HG02623 (cell line): ENCODE data around the gene HOXB9.

Experiments used
- ATAC-seq: cut with Tn5 transposase; IDR thresholded peaks from one replicate; pipeline ENCODE4 v1.9.1; 2021; ENCODE audit warnings: moderate library complexity; ENCODE audit not compliant: unreplicated experiment

The HOXB9 gene

DNA sequence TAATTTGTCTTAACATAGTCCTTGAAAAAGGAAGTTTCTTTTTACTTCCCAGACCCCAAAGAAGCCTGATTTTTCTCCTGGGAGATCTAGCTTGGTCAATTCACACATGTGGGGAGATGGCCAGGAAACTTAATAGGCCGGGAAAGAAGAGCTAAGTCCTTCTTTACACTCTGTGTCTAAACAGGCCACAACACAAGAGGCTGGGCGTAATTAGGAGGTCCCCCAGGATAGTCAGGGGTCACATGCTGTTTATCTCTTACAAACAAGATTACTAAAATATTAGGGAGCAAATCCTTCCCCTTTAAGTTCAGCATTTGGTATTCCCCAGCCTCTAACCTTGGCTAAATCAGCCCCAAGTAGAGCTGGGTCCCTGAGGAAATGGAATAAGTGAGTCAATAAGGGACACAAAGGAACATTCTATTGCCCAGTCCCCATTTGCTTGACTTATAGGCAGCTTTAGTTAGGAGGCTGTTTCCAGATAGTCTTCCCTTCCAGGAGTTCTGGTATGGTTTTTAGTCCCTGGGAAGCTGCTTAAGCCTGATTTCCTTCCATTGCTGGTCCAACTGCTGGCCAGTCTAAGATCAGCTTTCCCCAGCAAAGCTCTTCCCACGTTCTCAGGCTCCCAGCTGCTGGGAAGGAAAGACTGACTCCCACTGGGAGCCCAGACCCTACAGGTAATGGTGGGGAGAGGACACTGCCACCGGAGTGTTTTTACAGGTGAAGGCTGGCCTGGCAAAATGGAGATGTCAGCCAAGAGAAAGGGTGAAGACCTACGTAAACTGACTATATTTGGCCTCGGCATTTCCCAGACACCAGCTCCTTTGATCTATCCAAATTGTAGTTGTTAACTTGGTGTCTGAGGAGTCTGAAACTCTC lies 14.1 kb upstream of the HOXB9 start:
- ATAC-seq = no peak

DNA sequence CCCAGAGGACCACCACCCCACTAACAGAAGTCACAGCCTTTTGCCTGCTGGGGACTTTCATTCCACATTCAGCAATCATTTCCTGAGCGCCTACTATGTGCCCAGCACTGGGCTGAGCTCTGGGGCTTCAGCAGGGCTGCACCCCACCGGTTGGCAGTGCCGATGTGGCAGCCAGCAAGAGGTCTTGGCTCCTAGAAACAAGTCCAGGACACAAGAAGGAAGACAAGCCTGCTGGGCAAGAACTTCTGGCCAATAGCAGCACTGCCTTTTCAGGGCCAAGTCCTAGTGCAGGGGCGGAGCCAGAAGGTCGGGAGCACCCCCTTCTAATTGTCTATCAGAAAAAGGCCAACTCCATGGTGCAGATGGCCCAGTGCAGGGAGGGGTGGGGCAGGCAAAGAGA lies 13.0 kb upstream of the HOXB9 start:
- no peak for ATAC-seq

DNA sequence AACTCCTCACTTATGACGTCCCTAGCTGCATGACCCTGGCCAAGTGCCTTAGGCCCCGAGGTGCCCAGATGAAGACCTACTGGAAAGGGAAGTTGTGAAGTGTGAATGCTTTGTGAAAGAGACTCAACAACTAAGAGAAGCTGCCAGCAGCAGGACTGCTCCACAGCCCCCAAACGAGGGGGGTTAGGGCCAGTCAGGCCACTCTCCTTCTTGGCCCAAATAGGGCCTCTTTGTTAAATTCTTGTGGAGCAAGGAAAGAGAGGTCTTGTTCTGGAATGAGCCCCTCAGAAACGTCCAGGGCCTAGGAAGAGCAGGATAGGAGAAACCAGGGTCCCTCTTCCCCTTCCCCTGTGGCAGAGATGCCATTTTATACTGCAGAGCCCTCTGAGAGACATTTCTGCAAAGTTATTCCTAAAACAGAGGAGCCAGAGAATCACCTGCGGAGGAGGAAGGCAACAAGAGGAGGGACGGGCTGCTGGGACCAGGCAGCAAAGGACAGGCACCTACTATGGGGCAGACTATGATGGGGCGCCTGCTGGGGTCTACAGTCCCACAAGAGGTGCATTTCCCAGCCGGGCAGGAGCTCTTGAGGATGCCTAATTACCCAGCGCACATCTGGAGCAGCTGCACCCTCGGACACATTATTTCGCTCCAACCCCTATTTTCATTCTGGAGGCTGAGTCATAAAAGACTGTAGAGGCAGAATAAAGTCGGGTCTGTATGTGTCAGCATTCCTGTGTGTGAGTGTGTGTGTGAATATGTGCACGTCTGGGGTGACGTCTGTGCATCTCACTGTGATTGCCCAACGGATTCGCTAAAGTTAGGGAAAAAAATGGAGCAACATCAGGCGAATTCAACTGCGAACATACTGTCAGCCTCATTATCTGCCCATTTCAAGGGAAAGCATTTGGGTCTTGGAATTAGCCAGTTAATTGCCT lies 11.4 kb upstream of the HOXB9 start:
- no peak for ATAC-seq

DNA sequence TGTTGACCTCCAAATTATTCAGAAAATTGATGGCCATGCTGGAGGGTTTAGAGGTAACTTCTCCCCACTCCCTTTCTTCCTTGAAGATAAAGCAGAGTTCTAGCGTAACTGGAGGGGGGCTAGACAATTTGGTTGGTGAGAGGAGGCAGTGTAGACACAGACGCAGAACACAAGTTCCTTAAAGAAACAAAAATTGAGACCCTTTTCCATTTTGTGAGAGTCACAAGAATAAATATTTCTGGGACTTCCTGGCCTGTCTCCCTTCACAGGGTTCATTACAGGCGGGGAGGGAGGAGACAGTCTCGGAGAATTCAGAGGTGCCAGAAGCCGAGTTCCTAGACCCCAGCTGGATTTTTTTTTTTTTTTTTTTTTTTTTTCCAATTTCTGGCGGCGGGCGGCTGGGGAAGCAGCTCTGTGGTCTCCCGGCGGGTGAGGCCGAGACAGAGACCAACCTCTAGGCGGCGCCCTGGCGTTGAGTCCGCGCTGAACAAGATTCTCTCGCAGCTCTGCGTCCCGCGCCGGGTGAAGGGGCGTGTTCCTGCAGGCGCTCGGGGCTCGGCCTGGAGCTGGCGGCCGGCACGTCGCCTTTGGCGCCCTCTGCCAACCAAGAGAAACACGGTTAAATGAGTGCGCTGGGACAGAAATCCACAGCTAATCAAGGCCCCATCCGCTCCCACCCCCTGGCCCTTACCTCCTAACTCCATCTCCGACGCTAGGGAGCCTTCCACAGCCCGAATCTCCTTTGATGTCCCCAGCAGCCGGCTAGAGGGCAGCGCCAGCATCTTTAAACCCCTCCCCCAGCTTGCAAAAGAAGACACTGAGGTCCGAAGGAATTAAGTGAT lies 10.2 kb upstream of the HOXB9 start:
- no peak for ATAC-seq

DNA sequence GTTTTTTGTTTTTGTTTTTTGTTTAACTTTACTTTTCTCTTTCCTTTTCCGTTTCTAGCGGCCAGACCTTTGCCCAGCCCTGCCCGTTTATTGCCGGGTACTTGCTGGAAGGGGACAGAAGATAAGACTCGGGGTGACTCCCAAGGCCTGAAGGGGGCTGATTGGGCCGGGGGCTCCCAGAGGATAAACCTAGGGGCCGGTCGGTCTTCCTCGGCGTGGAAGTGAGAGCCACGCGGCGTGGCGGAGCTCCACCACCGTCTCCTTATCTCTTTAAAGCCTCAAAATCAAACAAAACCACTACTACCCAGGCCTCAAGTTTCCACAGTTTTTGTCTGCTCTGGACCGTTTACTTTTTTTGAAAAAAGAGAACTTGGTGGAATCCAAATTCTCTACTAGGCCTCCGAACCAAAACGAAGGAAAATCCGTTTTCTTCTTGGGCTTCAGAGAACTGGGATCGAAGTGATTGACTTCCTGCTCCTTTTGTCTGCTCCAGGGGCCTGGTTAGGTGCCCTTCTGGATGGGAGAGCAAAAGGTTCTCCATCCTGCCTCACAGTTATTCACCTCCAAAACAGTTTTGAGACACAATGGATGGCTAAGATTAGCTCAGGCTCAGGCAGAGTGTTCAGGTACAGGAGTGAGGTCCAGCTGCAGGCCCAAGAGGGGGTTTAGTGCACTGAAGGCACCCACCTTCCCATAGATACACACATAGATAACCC lies 8.5 kb upstream of the HOXB9 start:
- ATAC-seq = no peak

DNA sequence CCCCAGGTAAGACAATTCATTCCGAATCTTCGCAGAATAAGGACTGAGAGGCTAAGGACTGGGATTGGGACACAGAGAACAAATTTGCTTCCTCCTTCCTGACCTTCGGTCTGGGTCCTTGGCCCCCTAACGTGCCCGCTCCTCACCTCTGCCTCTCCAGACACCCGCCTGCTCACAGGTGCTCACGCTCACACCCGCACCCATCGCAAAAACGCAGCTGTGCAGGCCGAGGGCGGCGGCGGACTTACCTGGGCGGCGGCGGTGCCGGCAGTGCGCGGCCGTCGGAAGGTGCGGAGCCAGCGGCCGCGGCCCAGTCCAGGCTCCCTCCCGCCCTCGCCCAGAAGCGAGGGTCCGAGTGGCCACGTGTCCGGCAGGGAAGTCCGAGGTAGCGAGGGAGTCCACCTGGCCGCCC lies 7.1 kb upstream of the HOXB9 start:
- no peak for ATAC-seq

DNA sequence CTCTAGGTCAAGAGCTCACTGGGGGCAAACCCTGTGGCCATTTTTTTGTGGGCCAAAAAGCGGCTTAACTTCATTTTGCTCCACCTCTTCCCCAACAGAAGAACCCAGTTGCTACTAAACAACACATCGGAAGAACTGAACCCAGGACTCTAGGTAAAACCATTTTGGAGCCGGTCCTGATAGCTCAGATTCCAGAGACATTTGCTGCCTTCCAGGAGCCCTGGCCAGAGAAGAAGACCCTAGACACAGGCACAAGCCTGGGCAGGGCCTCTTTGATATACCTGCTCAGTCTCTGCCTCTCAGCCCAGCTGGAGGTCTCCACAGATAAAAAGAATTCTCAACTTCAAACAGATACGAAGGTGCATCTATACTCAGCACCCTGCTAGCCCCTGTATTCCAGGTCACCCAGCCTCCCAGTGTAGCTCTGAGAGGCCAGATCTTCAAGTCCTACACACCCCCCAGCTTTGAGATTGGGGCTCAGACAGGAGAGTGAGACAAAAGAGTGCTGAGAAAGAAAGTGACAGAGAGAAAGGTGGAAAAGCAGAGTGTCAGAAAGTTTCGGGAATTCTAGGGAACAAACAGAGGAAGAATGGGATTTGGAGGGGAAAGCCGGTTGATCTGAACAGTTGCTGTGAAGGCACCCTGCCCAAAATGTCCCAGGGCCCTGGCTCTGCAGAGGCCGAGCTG lies 6.6 kb upstream of the HOXB9 start:
- ATAC-seq = no peak

DNA sequence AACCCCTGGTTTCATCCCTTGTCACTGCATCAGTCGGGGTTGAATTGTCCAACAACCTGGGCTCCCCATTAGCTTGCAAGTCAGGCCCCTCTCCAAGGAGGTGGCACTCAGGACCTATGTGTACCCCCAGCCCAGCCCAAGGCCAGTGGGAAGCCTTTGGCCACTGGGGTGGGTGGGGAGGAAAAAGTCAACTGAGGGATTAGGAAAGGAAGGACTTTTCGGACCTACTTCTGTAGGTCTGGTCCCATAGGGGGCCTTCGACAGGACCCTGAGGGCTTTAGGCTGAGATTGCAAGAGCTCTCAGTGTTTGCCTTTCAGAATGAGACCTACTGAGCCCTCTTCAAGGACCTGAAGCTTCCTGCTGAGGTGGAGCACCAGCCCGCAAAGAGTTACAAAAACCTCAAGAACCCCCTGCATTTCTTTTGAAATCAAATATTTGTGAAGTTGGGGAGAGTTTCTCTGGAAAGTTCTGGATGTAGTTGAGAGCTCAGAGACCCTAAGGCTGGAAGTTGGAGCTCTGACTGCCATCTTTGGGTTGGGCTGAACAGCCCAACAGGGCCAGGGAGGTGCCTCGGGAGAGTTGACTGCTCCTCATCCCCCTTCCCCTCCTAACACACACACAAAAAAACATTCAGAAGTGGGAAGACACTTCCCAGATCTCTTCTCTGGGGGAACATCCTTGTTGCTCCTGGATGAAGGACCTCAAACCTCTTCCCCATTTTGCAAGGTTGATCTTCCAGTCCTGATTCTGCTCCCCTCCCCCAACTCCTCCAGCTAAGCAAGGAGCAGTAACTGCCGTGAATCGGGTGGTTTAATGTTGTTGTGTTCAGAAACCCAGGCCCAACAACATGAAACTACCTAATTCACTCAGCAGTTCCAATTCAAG lies 5.8 kb upstream of the HOXB9 start:
- ATAC-seq = no peak

DNA sequence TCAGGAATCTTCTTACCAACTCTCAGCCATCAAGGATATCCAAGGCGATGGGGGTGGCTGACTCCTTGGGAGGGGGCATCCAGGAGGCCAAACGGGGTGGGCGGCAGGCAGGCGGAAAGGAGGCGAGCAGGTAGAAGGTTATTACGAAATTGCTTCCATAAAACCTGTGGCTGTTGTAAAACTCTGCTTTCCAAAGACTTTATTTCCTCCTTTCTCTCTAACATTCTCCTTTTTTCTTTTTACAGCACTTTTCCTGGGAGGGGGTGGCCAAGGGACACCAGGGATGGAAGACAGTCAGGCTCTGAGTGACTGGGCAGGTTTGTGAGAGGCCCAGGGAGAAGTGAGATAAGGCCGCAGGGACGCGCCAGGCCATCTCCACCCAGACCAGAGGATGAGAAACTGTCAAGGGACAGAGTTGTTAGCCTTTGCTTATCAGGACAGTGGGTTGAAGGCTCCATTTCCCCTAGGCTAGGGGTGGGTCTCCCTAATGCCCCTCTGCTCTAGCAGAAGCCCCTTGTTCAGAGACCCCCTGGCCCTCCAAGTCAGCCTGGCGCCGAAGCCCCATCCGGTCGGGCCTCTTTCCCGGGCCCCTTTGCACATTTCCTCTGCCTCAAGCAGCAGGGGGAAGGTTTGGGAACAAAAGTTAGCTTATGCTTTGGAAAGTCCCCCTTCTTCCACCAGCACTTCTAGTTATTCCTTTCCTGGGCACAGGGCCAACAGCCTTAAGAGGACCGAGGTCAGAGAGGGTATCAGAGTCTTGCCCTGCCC lies 5.0 kb upstream of the HOXB9 start:
- ATAC-seq = no peak

DNA sequence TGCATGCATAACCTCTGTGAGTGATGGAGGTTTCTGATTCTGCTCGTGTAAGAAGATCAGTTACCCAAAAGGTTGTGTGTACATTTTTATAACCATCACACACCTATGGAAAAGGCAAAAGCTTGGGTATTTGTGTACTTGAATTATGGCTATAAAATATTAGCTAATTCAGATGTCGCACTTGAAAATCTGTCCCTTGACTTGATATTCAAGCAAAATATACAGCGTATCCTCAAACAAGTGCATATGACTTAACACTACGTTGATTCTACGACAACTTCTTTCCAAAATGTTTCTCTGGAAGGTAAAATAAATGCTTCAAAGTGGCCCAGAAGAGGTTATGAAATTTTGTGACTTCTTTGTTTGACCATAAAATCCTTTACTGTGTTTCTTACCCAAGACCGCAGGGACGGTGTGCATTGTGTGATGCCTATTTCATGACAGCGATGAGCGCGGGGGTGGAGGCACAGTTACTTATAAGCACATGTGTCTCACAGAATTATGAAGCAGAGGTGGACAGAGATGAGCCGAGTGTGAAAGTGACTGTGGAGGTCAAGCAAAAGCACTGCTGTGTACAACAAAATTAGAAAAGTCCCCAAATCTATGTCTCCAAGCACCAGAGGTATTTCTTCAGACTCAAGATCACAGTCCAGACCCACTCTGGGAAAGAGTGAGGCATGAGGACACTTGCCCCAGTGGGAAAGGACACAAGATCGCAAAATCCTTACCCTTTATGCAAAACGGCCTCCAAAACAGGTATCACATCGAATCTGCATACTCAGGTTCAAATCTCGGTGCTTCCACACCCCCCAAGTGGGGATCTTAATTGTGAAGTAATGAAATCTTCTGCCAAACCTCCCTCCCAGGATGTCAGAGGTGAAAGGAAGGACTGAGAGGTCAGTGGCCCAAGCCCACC lies 4.1 kb upstream of the HOXB9 start:
- no peak for ATAC-seq

DNA sequence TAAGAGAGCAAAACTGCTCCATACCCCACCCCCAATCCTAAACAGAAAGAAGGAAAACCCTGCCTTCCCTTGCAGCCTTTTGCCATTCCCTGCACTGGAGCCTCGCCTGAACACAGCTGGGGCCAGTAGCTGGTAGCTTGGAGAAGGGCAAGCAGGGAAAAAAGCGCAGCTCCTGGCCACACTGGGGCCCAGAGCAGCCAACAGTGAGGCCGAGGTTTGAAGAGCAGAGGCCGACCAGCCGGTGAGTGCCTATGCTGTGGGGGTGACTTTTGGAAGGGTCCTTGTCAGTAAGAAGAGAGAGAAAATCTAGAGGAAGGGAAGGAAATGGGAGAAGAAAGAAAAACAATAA lies 3.2 kb upstream of the HOXB9 start:
- no peak for ATAC-seq

DNA sequence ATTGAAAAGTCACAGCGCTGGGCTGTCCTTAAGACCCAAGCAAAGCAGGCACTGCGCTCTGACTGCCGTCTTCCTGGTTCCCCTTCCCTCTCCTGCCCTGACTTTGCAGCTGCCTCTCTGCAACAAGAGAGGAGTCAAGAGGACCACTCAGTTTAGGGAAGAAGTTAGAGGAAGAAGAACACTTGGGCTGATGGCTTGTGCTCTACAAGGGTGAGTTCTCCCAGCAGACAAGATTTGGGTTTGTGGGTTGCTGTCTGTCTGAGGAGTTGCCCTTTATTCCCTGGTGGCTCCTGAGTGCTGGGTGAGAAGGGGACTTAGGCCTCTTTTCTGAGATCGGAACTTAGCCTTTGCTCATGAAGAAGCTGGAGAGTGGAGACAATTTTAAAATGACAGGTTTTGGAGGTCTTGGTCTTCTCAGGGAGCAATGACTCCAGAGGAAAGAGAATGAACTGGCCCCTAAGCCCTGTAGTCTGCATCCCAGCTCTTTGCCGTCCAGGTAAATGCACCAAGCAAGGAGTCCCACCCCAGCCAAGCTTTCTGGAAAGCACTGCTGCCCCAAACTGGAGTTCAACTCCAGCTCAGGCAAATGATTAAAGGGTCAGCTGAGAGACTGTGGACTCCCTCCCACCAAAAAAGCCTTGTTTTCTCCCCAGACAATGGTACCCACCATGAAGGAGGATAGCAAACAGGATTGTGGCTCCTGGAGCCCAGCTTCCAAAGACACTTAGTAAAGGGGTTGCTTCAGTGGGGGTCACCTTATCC lies 2.7 kb upstream of the HOXB9 start:
- no peak for ATAC-seq

DNA sequence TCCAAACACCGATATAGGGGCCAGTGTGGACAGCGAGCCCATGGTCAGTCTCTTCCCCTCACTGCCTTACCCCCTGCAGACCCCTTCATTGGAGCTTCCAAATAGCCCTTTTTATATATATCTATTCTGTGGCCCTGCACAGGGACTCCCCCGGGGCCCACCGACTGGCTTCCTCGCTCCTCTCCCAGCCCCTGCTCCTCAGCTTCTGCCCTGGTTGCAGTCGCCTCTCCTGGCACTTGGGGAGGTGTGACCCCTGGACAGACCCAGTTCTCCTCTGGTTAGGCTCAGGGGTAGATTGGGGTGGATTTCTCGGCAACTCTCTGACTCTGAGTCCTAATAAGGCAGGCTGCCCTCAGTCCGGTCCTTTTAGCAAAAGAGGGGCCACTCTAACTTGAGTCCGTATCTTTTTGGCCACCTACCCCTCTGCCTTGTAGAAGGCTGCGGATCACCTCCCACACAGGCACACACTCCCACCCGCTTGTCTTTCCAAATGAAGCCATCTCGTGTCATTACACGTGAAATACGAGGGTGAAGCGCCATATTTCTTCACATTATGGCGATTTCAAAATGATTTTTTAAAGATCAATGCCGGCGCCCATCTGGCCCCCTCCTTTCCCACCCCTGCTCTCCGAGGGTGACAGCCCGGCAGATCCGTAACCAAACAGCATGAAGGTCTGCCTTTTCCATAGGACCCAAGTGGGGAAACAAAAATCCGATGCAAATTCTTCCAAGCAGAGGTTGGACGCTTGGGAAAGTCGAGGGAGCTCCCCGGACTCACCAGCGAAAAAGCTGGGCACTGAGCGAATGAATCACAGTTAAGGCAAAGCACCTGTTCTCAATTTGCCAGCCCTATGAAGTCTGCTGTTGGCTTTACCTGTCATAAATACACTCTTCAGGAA lies 1.7 kb upstream of the HOXB9 start:
- no peak for ATAC-seq

DNA sequence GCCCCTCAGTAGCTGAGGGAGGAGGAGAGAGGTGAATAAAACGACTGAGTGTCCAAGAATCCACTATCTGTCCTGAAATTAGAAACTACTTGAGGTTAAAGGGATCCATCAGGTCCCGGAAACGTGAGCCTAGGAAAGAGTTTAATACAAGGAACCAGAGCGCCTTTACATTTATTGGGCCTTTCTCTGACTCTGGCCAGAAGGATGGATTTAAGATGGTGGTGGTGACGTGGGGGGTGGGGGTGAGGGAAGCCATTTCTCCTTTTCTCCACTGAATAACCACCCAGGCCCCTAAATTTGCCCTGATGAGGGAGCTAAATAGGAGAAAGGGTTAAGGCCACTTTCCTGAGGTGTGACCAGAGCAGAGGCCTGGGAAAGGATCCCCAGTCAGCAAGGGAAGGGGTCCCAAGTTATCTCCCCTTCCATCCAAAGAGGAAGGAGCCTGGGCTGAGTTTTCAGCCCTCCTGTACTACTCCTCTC lies 1.0 kb upstream of the HOXB9 start:
- ATAC-seq = no peak
